Adipocyte (in vitro differentiated cells): ENCODE measurements around the gene ZSCAN10.

Experiments
- DNase-seq: peaks from one replicate; pipeline ENCODE4 v3.0.0-alpha.2; 2015; ENCODE audit warnings: low read depth
- H3K27me3 ChIP-seq: replicated peaks from 2 replicates; pipeline ENCODE4 v1.7.0; 2013; ENCODE audit warnings: mild to moderate bottlenecking, low read length, moderate library complexity; ENCODE audit not compliant: control insufficient read depth, insufficient read depth
- H3K36me3 ChIP-seq: 2 replicates; pipeline ENCODE4 v1.7.0; 2013; ENCODE audit warnings: low read length, mild to moderate bottlenecking, moderate library complexity; ENCODE audit not compliant: control insufficient read depth, insufficient read depth, severe bottlenecking
- H3K4me1 ChIP-seq: 2 replicates; pipeline ENCODE4 v1.7.0; 2013; ENCODE audit warnings: mild to moderate bottlenecking, low read length, moderate library complexity; ENCODE audit not compliant: control insufficient read depth, insufficient read depth
- H3K4me3 ChIP-seq: 2 replicates; pipeline ENCODE4 v1.7.0; 2013; ENCODE audit warnings: mild to moderate bottlenecking, low read length, moderate library complexity
- H3K9ac ChIP-seq: 2 replicates; pipeline ENCODE4 v1.7.0; 2013; ENCODE audit warnings: mild to moderate bottlenecking, low read length, moderate library complexity
- H3K9me3 ChIP-seq: 2 replicates; pipeline ENCODE4 v1.7.0; 2013; ENCODE audit warnings: mild to moderate bottlenecking, low read length, moderate library complexity; ENCODE audit not compliant: control insufficient read depth

ZSCAN10 gene

DNA sequence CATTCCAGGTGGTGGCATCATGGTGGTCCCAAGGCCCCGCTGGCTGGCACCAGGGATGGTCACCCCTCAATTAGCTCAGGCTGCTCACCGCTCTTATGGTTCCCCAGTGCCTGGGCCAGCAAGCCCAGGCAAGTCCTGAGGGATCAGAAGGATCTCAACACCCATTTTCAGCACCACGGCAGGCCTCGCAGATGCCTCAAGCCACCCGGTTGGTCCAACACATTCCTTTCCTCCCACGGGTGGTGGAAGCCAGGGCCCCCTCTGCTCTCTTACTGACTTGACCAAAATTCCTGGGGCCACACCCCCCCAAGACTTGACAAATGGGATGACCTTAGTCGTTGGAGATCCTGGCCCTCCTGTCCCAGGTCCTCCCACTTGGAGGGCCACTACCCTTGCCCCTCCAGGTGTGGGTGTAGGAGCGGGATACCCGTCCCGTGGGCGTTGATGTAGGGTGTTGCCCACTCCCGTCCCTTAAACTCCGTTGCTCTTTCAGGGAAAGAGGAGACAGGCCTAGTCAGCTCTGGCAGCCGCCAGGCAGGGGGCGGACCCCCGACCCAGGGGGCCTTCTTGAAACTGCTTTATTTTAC is 19.2 kb upstream of the ZSCAN10 start:
- Histone ChIP-seq H3K27me3 (no peaks in the 10 kb centered on the region), H3K9ac (no peak overlapping the region), H3K36me3 (peaks cover 30% of the 10 kb centered on the region), H3K4me1 (peaks cover 9% of the 10 kb centered on the region), H3K4me3 (no peak overlapping the region), H3K9me3 (no peaks in the 10 kb centered on the region)
- no peak for DNase-seq

DNA sequence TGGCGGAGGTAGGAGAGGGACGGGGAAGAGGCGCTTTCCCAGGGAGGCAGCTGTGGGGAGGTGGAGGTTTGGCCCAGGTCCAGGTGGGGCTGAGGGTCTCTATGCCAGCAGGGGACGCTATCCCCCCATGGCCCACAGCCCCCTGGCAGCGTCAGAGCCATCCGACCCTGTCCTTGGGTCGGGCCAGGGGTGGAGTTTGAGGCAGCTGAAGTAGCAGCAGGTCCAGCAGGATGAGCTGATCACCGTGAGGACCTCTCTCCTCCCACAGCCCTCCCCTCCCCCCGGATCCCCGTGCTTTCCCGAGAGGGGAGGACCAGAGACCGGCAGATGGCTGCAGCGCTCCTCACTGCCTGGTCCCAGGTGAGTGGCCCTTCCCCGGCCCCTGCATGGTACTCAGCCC is 16.5 kb upstream of the ZSCAN10 start:
- DNase-seq, result no peak
- H3K36me3 ChIP-seq, result peaks cover 26% of the 10 kb centered on the region
- H3K9me3 ChIP-seq, result no peaks in the 10 kb centered on the region
- H3K4me1 ChIP-seq, result peaks cover 19% of the 10 kb centered on the region
- no peak overlapping the region for H3K4me3 ChIP-seq
- no peak overlapping the region for H3K9ac ChIP-seq
- no peaks in the 10 kb centered on the region for H3K27me3 ChIP-seq

DNA sequence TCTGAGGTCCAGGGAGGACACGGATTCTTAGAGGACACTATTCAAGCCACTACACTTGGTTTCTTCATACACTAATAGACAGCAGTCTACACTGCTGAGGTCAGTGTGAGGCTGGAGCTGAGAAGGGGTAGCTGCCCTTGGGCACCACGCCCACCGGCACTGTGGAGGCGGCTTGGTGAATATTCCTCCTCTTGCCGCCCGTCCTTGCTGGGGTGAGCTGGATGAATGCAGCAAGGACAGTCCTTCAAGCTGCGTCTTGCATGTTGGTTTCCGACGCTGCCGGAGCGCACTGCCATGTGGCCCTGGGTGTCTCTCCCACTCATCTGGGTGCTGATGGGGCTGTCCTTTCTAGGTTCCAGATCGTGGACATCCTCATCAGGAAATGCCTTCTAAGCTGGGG is 15.9 kb upstream of the ZSCAN10 start:
- H3K36me3 ChIP-seq, result peaks cover 24% of the 10 kb centered on the region
- H3K4me3 ChIP-seq, result no peak overlapping the region

DNA sequence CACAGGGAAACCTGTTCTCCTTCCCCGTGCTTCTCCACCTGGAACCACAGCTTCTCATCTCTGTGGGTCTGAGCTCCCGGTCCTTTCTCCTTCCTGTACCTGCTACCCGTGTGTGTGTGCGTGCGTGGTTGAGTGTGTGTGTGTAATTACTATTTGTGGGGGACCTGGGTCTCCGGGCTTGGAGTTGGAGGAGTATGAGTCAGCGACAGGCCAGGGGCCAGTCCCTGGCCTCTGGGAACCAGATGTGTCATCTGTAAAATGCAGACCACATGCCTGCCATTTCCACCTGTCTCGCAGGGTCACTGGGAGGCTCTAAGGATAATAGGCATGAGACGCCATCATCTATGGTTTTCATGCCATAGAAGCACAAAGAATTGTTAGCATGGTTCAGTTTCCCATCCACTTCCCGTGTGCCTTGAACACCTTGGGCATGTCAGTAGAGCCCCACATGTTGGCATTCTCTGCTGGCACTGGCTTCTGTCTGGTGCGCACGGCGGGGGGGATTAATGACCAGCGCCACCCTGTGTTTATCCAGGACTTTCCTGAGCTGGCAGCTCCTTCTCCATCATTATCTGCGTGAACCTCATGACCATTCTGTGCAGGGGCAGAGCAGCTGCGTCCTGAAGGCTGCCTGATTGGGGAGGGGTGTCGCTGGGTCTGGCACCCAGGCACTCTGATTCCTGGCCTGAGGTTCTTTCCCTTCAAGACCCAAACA is 14.8 kb upstream of the ZSCAN10 start:
- H3K9ac ChIP-seq, result peak overlapping the region; percentile 85
- no peaks in the 10 kb centered on the region for H3K9me3 ChIP-seq
- no peak for DNase-seq
- H3K4me1 ChIP-seq, result peaks cover 19% of the 10 kb centered on the region
- H3K4me3 ChIP-seq, result peak overlapping the region; percentile 87
- peaks cover 15% of the 10 kb centered on the region for H3K36me3 ChIP-seq
- H3K27me3 ChIP-seq, result no peaks in the 10 kb centered on the region

More for the DNA sequence above, 15.9 kb upstream of the ZSCAN10 start:
- Histone ChIP-seq H3K9ac (no peak overlapping the region), H3K9me3 (no peaks in the 10 kb centered on the region), H3K4me1 (peaks cover 19% of the 10 kb centered on the region), H3K27me3 (no peaks in the 10 kb centered on the region)
- no peak for DNase-seq

DNA sequence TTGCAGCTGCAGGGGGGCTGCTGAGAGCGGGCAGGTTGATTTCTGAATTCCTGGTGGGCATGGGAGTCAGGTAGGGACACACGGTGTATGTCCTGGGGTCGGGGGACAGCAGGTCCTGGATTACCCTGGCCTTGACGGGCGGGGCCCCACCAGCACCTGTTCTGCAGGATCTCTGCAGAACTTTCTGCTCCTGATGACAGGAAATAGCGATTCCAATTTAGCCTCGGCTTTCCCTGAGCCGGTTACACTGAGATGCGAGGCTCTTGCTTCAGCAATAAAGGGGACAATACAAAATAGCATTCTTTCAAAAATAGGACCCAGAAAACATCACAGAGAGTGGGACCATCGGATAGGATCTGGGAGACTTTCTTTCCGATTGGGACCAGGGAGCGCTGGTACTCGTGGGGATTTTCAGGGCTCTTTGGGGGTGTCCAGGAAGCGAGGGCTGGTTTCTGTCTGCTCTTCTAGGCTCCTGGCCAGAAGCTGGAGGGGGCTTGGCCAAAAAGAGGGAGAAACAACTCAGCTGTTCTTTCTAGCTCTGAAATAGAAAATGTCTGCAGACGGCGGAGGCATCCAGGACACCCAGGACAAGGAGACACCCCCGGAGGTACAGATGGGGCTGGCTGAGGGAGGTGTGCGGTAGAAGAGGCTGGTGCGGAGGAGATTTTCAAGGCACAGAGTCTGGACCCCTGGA is 13.9 kb upstream of the ZSCAN10 start:
- peaks cover 19% of the 10 kb centered on the region for H3K4me1 ChIP-seq
- peak; percentile 38 for DNase-seq
- peaks cover 8% of the 10 kb centered on the region for H3K36me3 ChIP-seq

DNA sequence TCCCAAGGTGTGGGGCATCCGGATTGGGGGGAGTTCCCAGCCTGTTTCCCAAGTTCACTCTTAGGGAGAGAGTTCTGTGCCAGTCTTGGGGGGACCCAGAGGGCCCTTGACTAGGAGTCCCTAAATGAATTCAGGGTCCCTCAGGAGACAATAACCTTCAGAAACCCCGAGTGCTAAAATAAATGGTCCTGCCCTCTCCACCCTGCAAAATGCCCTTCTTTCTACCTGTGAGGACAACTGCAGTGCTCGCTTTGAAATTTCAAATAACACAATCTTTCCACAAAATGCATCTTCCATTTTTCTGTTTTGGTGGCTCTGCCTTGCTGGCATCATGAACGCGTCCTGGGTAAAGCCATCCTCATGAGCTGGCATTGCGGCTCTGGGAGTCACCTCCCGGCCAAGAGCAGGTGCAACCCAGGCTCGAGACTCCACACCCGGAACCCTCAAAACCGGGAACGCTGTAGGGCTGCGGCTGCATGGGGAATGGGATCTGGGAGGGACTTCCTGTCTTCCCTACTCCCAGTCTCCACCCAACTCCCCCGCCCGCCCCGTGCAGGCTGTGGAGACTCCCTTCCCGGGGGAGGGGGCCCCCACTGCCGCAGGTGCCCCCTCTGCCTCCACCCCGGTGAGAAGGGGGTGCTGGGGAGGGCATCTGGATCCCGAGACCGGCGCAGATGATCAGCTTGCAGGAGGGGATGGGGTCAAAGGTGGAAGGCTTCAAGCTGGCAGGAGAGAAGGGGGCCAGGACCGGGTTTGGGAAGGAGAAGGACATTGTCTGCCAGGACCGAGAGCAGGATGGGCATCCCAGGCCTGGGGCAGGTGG is 13.2 kb upstream of the ZSCAN10 start, which contains the start of gene ZNF205:
Gene ZNF205 (plus strand): TSS at position 529 of the 823 bp plus-strand sequence. CDS start 845 bp downstream, outside the sequence.
- Histone ChIP-seq H3K4me1 (peaks cover 19% of the 10 kb centered on the region), H3K9me3 (no peaks in the 10 kb centered on the region), H3K4me3 (peak within 1 kb of the TSS; percentile 87), H3K9ac (peak within 1 kb of the TSS; percentile 85), H3K27me3 (no peaks in the 10 kb centered on the region), H3K36me3 (peaks cover 8% of the 10 kb centered on the region)
- DNase-seq, result peak; percentile 85

More for the DNA sequence above, 13.9 kb upstream of the ZSCAN10 start:
- Histone ChIP-seq H3K4me3 (peak overlapping the region; percentile 87), H3K9ac (peak overlapping the region; percentile 85), H3K9me3 (no peaks in the 10 kb centered on the region), H3K27me3 (no peaks in the 10 kb centered on the region)

DNA sequence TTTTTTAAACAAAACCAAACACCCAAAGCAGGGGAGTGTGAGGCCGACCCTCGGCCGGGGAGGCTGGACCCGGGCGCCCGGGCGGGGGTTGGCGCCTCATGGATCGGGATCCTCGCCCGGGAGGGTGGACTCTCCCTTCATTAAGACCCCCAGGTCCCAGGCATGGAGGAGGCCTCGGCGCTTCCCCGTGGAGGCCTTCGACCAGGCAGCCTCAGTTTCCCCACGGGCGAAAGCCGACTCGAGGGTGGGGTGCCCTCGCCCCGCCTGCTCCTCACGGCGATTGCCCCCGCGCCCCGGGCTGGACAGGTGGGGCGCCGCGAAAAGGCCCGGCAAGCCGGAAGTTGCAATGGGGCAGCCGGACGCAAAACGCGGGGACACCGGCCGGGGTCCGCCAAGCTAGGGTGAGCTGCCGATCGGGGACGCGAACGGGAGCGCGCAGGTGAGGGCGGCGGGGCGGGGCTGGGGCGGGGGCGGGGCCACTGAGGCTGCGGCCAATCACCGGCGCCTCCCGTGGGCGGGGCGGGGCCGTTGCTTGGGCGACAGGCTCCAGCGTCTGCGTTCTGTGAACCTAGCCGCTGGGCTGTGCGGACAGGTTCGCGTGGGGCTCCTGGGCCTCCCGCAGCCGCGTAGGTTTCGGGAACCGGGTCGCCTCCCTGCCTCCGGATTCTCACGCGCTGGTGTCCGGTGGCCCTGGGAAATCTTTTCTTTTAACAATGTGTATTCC is 7.3 kb upstream of the ZSCAN10 start:
- Histone ChIP-seq H3K4me1 (peaks cover 3% of the 10 kb centered on the region), H3K36me3 (no peaks in the 10 kb centered on the region), H3K9ac (peak overlapping the region; percentile 75), H3K4me3 (peak overlapping the region; percentile 83), H3K9me3 (no peaks in the 10 kb centered on the region), H3K27me3 (no peaks in the 10 kb centered on the region)
- DNase-seq, result peak; percentile 94

DNA sequence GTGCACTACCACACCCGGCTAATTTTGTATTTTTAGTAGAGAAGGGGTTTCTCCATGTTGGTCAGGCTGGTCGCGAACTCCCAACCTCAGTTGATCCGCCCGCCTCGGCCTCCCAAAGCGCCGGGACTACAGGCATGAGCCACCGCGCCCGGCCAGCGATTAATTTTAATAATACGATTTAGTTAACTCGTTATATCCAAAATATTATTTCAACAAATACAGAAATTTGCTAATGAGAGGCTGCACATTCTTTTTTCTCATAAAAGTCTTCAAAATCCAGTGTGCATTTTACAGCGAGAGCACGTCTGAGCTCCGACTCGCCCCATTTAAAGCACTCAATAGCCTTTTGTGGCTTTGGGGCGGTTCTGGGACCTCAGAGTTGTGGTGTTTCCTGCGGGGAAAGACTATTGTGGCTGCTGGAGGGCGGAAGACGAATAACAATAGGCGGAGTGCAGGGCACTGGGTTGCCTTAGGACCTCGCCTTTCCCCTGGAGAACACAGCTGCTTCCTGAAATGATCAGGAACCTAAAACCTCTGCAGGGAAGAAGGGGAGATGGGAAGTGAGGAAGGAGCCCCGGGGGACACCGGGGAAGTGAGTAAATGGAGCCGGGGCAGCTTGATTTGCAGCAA is 2.9 kb upstream of the ZSCAN10 start:
- no peak overlapping the region for H3K9ac ChIP-seq
- H3K36me3 ChIP-seq, result no peaks in the 10 kb centered on the region
- H3K9me3 ChIP-seq, result no peaks in the 10 kb centered on the region
- H3K4me1 ChIP-seq, result peaks cover 3% of the 10 kb centered on the region
- peaks cover 10% of the 10 kb centered on the region for H3K27me3 ChIP-seq
- no peak overlapping the region for H3K4me3 ChIP-seq
- DNase-seq, result no peak

DNA sequence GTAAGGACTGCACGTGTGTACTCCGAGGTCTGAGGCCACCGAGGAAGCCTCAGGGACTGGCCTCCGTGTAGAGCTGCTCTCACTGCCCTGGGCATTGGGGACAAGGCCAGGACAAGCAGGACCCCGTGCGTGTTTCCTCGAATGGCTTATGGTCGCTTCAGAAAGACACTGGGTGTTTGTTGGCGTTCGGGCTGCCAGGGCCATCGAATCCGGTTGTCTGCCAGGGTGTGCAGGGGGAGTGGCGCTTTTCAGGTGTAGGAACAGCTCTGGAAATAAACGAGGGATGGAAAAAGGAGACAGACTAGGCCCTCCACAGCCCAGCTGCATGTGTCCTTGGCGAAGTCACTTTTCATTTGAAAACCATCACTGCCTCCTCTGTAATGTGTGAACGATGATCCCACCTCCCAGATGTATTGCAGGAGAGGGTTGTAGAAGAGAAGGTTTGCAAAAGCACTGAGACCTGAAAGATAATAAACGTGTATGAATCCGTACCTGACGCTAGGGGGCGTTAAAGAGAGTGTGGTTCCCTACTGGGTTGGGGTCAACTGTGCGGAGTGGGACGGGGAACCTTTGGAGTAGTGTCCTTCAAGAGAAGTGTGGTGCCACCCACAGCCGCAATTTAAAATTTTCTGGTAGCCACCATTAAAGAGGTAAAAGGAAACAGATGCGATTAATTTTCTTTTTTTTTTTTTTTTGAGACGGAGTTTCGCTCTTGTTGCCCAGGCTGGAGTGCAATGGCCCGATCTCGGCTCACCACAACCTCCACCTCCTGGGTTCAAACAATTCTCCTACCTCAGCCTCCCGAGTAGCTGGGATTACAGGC is 2.1 kb upstream of the ZSCAN10 start:
- Histone ChIP-seq H3K9me3 (no peaks in the 10 kb centered on the region), H3K4me3 (no peak overlapping the region), H3K4me1 (no peaks in the 10 kb centered on the region), H3K27me3 (peaks cover 10% of the 10 kb centered on the region), H3K9ac (no peak overlapping the region), H3K36me3 (no peaks in the 10 kb centered on the region)
- peak; percentile 68 for DNase-seq
